Thymus (tissue), 11 donors: ENCODE measurements around the gene PXDN. TPM values are rescaled to one million over a fixed set of nuclear protein-coding genes. Genes with fewer than 3 reads are reported as not detected.
"Not testable (repeated sequence)": the region's sequence is repeated elsewhere in the genome, so short reads cannot be mapped to it uniquely, and the experiment has no call there.

Experiments used
- DNase-seq, 9 donors: peaks; one replicate each; pipeline ENCODE4 v3.0.0-alpha.2; 2013; ENCODE audit warnings: low spot score in 9 of 9, low read depth in 6 of 9, missing footprints in 1 of 9
- H3K27ac ChIP-seq, 2 donors: one replicate each; pipeline ENCODE4 v1.5.1; 2013; ENCODE audit warnings: control low read depth in 1 of 2, low read depth in 1 of 2, low read length in 1 of 2, mild to moderate bottlenecking in 1 of 2, moderate library complexity in 1 of 2
- H3K27me3 ChIP-seq, 2 donors: one replicate each; pipeline ENCODE4 v1.5.1; 2013; ENCODE audit warnings: low read length in 1 of 2; ENCODE audit not compliant: control insufficient read depth in 2 of 2, insufficient read depth in 1 of 2
- H3K36me3 ChIP-seq, 2 donors: one replicate each; pipeline ENCODE4 v1.5.1; 2013; ENCODE audit warnings: low read length in 1 of 2, mild to moderate bottlenecking in 1 of 2, moderate library complexity in 1 of 2; ENCODE audit not compliant: control insufficient read depth in 2 of 2, insufficient read depth in 2 of 2
- H3K4me1 ChIP-seq, 2 donors: one replicate each; pipeline ENCODE4 v1.5.1; 2013; ENCODE audit warnings: low read length in 2 of 2; ENCODE audit not compliant: control insufficient read depth in 2 of 2, insufficient read depth in 2 of 2
- H3K4me3 ChIP-seq, 2 donors: one replicate each; pipeline ENCODE4 v1.5.1; 2013; ENCODE audit warnings: low read length in 2 of 2, control low read depth in 1 of 2, mild to moderate bottlenecking in 1 of 2
- H3K9me3 ChIP-seq, 2 donors: one replicate each; pipeline ENCODE4 v1.5.1; 2013; ENCODE audit warnings: low read length in 1 of 2, mild to moderate bottlenecking in 1 of 2; ENCODE audit not compliant: control insufficient read depth in 2 of 2, insufficient read depth in 1 of 2
- WGBS: extraction: QIAGEN DNeasy Blood & Tissue Kit; methylation state at CpG from one replicate; pipeline ENCODE4 v1.1.7; 2013; 5-methylcytosine and 5-hydroxymethylcytosine counted together
- polyA plus RNA-seq: library from polyadenylated mRNA; stranded (reverse); fragments of 200-250 nt; gene quantifications from one replicate; pipeline ENCODE4 v1.2.3, GENCODE V29; 2013
- total RNA-seq: library from RNA; stranded (reverse); fragments of 120-200 nt; gene quantifications from one replicate; pipeline ENCODE4 v1.2.4, GENCODE V29; 2013
- donor health status: healthy.

PXDN gene
- total and polyA plus RNA-seq, 2 donors: 3.1 to 6.4 TPM

DNA sequence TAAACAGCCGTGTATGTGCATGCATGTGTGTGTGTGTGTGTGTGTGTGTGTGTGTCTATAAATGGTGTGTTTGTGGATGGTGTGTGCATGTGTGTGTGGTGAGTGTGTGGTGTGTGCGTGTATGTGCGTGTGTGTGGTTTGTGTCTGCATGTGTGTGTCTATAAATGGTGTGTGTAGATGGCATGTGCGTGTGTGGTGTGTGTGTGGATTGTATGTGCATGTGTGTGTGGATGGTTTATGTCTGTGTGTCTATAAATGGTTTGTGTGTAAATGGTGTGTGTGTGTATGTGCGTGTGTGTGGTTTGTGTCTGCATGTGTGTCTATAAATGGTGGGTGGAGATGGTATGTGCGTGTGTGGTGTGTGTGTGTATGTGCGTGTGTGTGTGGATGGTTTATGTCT lies 65.2 kb downstream of the PXDN start:
- not testable (repeated sequence) for DNase-seq, H3K27me3 ChIP-seq, H3K36me3 ChIP-seq, H3K9me3 ChIP-seq, H3K4me3 ChIP-seq, H3K4me1 ChIP-seq, H3K27ac ChIP-seq
- 91% methylated on average over 7 of the region's 7 CpGs for WGBS

DNA sequence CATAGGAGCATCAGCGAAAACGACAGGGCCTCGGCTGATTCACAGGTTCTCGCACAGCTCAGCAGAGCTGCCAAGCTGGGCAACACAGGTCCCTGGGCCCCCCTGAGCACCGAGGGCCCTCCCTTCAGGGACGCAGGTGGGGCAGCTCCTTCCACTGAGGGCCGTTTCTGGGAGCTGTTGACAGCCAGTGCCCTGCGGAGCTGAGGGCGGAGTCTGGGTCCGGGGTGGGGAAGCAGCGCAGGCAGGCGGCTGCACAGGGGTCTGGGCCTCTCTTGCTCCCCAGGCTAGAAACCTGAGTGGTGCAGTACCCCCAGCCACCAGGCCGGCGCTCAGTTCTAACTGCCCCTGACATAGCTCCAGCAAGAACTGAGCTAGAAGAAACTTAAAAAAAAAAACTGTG lies 65.7 kb downstream of the PXDN start:
- no peaks in the 10 kb centered on the region for H3K27me3 ChIP-seq
- H3K9me3 ChIP-seq: no peaks in the 10 kb centered on the region
- no peak overlapping the region for H3K27ac ChIP-seq
- 94% methylated on average over 14 of the region's 14 CpGs for WGBS
- H3K4me3 ChIP-seq: no peak overlapping the region
- H3K4me1 ChIP-seq: no peaks in the 10 kb centered on the region
- DNase-seq: no peak
- no peaks in the 10 kb centered on the region for H3K36me3 ChIP-seq

DNA sequence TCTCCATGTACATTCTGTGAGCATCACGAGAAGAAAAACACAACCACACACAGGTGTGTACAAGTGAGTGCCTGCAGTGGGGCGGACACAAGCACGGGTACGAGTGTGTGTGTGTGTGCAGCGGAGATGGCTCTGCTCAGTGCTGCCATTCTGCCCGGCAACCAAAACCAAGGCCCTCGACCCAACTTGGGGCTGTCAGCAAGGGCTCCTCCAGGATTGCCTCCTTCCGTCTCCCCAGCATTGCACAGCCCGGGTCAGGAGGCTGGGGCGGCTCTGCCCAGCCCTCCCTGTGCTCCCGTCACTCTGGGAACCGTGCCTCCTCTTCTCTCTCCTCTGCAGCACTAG lies 66.5 kb downstream of the PXDN start:
- H3K4me1 ChIP-seq: no peaks in the 10 kb centered on the region
- no peak overlapping the region for H3K27ac ChIP-seq
- H3K4me3 ChIP-seq: no peak overlapping the region
- no peaks in the 10 kb centered on the region for H3K36me3 ChIP-seq
- no peaks in the 10 kb centered on the region for H3K27me3 ChIP-seq
- no peaks in the 10 kb centered on the region for H3K9me3 ChIP-seq
- no peak for DNase-seq
- 97% methylated on average over 12 of the region's 12 CpGs for WGBS

DNA sequence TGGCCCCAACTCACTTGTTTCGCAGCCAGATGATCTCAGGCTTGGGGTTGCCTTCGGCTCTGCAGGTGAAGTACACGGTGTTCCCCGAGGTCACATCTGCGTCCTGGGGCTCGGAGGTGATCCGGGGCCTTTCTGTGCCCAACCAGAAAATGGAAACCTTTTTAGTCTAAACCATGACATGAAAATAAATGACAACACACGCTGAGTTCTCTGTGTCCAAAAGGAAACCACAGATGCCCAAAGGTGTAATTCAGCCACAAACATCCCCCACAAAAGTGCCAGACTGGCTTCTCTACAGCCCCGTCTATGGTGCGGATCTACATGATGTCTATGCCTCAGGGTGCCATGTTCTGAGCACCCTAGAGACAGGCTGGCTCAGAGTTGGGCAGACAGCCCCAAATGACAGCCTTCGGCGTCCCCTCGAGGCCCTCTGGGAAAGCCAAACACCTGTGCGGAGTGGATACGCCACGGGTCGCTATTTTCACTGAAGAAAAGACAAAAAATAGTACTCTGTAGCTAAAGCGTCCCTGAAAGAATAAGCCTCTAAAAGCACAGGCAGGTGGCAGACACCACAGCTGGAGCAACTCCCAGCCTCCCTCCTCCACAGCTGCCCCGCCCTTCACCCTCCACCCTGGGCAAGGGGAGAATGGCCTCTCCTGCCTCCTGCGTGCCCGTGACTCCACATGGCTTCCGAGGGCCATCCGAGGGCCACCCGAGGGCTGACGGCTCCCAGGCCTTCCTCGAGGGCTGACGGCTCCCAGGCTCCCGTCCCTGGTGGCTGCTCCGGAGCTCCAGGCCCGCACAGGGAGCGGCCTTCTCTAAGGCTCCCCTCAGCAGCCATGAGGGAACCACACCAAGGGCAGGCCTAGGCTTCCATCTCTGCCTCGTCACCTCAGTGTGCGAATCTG lies 67.1 kb downstream of the PXDN start:
- Histone ChIP-seq H3K27me3 (no peaks in the 10 kb centered on the region), H3K36me3 (no peaks in the 10 kb centered on the region), H3K4me1 (no peaks in the 10 kb centered on the region), H3K4me3 (no peak overlapping the region), H3K27ac (no peak overlapping the region), H3K9me3 (no peaks in the 10 kb centered on the region)
- 90% methylated on average over 33 of the region's 33 CpGs for WGBS
- no peak for DNase-seq

DNA sequence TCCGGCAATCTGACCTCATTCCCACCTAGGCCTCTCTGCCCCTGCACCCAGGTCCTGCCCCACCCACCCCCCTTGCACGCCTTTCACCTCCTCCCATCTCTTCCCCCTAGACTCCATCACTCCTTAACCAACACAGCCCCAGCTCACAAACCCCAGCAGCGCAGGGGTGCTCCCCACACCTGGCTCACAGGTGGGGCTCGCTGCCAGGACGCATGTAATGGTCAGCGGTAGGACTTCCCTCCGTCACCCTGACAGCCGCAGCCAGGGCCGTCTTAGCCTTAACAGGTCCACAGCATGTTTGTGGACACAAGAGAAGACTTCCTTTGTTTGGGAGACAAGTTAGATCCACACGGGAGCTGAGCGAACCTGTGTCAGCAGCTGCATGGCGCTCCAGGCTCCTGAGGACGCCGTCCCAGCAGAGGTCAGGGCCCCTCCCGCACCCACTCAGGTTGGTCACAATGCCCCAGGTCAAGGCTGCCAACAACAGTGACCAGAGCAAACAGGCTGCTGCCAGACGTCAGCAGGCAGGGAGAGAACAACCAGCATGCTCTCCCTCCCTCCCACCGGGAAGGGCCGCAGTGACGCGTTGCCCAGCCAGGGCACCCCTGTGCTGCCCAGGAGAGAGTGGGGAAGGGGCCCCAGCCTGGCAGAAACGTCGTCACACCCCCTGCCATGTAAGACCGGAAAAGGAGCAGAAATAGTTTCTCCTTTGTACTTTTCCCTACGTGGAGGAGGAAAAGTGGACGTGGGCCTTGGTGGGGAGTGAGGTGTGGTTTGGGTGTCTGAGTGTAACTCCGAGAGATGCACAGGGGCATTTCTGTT lies 68.0 kb downstream of the PXDN start:
- Histone ChIP-seq H3K4me1 (no peaks in the 10 kb centered on the region), H3K9me3 (no peaks in the 10 kb centered on the region), H3K27me3 (no peaks in the 10 kb centered on the region), H3K27ac (no peak overlapping the region), H3K4me3 (no peak overlapping the region), H3K36me3 (no peaks in the 10 kb centered on the region)
- 95% methylated on average over 26 of the region's 26 CpGs for WGBS
- no peak for DNase-seq

DNA sequence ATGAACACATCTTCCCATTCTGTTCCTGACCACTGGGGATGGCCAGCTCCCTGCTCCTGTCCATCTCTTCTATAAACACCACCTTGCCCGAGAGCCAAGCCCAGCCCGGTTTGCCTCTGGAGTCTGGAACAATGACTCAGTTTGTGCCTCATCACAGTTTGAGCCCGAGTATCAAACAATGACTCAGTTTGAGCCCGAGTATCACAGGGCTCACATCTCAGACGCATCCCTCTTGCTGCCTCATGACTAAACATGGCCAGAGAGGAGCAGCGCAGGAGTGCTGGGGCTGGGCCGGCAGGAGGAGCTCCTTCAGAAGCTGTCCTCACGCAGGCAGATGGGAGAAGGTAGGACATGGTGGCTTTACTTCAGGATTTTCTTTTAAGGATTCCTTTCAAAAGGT lies 68.7 kb downstream of the PXDN start:
- H3K9me3 ChIP-seq: no peaks in the 10 kb centered on the region
- DNase-seq: no peak
- H3K27ac ChIP-seq: no peak overlapping the region
- no peaks in the 10 kb centered on the region for H3K27me3 ChIP-seq
- 92% methylated on average over 8 of the region's 8 CpGs for WGBS
- no peaks in the 10 kb centered on the region for H3K36me3 ChIP-seq
- H3K4me3 ChIP-seq: no peak overlapping the region
- no peaks in the 10 kb centered on the region for H3K4me1 ChIP-seq

DNA sequence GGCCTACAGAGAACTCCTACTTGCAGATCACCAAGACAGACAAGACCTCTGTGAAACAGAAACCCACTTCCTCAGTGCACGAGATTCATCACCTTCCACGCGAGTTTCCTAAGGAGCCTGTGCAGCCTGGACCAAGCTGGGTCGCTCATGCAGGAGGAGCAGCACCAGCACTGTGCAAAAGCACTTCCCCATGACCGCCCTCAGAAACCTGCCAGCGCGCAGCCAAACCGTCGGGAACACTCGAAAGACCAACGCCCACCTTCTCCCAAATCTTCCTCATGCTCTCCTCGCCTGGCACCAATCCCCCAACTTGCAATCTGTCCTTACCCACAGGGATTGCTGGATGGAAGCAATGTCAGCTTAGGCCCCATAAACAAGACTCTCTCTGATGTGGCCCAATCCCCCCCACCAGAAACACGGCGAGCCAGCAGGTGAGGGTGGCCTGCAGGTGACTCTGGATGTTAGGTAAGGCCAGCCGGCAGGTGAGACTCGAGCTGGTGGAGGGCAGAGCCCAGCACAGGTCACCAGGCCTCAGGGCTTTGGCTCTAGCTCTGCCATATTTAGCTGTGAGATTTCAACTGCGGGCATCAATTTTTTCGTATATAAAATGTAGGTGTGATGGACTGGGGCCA lies 69.4 kb downstream of the PXDN start:
- DNase-seq: no peak
- 97% methylated on average over 18 of the region's 18 CpGs for WGBS
- Histone ChIP-seq H3K27me3 (no peaks in the 10 kb centered on the region), H3K9me3 (no peaks in the 10 kb centered on the region), H3K4me3 (no peak overlapping the region), H3K36me3 (no peaks in the 10 kb centered on the region), H3K27ac (no peak overlapping the region), H3K4me1 (no peaks in the 10 kb centered on the region)

DNA sequence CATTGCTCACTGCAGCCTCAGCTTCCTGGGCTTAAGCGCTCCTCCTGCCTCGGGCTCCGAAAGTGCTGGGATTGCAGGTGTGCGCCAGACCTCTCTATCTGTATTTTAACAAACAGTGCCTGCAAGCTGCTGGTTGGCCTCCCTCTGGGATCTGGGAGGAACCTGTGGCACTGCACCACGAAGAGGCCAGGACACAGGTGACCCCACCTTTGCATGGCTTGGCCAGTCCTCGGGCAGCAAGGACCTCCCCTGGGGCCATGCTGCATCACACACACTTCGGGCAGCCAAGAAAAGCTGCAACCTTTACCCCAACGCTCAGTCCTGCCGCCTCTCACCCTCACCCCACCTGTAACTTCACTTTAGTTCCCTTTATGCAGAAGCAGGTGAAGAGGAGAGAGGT lies 70.0 kb downstream of the PXDN start:
- WGBS: 94% methylated on average over 9 of the region's 9 CpGs
- Histone ChIP-seq H3K4me1 (no peaks in the 10 kb centered on the region), H3K36me3 (no peaks in the 10 kb centered on the region)

More for the DNA sequence above, 70.0 kb downstream of the PXDN start:
- H3K9me3 ChIP-seq: no peaks in the 10 kb centered on the region
- no peak overlapping the region for H3K27ac ChIP-seq
- no peak for DNase-seq
- H3K4me3 ChIP-seq: no peak overlapping the region
- no peaks in the 10 kb centered on the region for H3K27me3 ChIP-seq
